Dedifferentiated amniotic fluid mesenchymal stem cell (primary cell): ENCODE data around the gene GATA1.

ENCODE experiments used
- DNase-seq: peaks from one replicate; pipeline ENCODE4 v3.0.0-alpha.2; 2016; ENCODE audit errors: extremely low spot score

The GATA1 gene

DNA sequence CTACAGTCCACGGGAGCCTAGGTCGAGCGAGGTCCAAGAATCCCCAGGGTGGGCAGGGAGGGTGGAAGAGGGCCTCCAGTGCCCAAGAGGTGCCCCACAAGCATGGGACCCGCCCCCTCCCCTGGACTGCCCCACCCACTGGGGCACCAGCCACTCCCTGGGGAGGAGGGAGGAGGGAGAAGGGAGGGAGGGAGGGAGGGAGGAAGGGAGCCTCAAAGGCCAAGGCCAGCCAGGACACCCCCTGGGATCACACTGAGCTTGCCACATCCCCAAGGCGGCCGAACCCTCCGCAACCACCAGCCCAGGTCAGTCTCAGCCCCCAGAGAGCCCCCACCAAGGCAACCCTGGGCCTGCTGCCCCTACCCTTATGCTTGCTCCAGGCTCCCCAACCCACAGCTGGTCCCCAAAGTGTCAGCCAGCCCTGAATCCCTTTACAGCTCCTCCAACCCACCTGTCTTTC, at the start of gene GATA1:
Gene GATA1 (plus strand): TSS at position 250 of the 460 bp plus-strand sequence. CDS start 4,520 bp downstream, outside the sequence.
- DNase-seq = no peak

- DNase-seq = no peak
Measured at GRCh38 chrX:48736878-48737212, 49.5 kb upstream of the GATA1 start.

- peak; percentile 96 for DNase-seq
Measured at GRCh38 chrX:48737213-48737938, 49.0 kb upstream of the GATA1 start.

DNA sequence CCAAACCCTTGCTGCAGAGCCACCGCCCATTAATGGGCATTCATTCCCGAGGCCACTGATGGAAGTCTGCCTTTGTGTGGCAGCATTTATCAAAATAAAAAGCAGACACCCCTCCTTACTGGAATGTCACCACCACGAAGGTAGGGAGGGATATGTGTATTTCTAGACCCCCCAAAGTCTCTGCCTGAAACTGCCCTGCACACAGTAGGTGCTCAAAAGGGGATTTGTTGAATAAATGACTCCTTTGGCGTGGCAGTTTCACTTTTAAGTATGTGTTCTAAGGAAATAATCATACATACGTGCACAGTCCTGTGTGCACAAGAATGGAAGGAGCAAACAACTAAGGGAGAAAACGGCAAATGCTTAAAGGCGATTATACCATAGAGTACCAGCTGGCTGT, 48.5 kb upstream of the GATA1 start:
- DNase-seq = no peak

DNA sequence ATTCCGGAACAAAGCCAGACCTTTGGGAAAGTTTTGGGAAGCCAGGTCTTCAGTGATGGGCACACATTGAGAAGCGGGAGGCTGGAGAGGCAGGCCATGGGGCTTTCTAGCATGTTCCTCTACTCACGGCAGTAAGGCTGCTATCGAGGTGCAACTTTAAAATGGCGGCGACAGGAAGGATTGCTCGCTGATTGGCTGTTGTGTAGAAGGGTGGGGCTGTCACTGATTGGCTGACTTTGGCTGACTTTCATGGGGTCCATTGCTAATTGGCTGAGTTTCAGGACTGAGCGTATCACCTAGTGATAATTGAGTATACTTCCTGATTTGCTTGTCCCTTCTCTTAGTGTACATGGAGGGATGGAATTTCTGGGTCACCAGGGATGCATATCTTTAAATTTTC, 44.6 kb upstream of the GATA1 start:
- no peak for DNase-seq

GRCh38 chrX:48745222-48745621, 41.2 kb upstream of the GATA1 start:
- no peak for DNase-seq

- no peak for DNase-seq
Measured at GRCh38 chrX:48747415-48748016, 38.9 kb upstream of the GATA1 start.

DNA sequence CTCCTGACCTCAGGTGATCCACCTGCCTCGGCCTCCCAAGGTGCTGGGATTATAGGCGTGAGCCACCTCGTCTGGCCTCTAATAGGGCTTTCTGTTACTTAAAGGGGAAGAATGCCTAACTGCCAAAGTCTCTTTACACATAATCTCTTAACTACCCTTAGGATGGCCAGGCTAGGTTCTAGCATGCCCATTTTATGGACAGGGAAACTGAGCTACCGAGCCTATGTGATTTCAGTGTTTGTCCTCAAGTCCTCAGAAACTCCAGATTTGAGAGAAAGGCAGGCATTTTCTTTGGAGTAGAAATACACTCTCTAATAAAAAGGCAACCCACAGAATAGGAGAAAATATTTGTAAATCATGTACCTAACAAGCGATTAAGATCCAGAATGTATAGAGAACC, 37.2 kb upstream of the GATA1 start:
- no peak for DNase-seq

GRCh38 chrX:48751343-48751742, 35.0 kb upstream of the GATA1 start:
- DNase-seq = no peak

GRCh38 chrX:48752498-48752897, 33.9 kb upstream of the GATA1 start:
- no peak for DNase-seq

DNA sequence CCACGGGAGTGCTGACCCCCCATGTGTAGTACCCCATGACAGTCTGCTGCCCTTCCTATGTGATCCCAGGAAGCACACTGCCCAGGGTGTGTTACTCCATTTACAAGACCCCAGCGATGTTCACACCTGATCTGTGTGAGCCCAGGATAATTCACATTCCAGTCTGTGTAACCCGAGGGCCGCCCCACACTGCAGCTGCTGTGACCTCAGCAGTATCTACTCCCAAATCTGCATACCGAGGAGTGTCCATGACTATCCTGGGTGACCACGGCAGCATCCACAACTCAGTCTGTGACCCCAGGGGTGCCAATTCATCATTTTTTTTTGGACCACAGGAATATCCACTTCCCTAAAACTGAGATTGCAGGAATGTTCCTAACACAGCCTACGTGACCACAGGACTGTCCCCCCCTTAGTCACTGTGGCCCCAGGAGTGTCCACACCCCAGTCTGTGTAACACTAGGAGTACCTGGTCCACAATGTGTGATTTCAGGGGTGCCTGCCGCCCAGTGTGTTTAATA, 32.6 kb upstream of the GATA1 start:
- no peak for DNase-seq

DNA sequence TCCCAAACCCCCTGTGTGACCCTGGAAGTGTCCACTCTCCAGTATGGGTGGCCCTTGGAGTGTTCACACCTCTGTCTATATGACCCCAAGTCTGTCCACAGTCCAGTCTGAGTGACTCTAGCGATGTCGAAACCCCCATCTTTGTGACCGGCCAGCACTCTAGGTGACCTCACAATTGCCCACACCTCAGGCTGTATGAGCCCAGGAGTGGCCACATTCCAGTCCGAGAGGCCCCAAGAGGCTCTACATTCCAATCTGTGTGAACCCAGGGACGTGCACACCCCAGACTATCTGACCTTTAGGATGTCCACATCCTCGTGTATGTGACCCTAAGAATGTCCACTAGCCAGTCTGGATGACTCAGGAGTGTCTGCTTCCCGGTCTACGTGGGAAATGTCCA, 32.2 kb upstream of the GATA1 start:
- no peak for DNase-seq

GRCh38 chrX:48761674-48762471, 24.5 kb upstream of the GATA1 start, which contains the start of gene GLOD5:
TSS of gene GLOD5 (plus strand) at chrX:48761747. CDS start at chrX:48761791, 44 bp downstream.
- no peak for DNase-seq

GRCh38 chrX:48769230-48769629, 17.2 kb upstream of the GATA1 start:
- DNase-seq = no peak

DNA sequence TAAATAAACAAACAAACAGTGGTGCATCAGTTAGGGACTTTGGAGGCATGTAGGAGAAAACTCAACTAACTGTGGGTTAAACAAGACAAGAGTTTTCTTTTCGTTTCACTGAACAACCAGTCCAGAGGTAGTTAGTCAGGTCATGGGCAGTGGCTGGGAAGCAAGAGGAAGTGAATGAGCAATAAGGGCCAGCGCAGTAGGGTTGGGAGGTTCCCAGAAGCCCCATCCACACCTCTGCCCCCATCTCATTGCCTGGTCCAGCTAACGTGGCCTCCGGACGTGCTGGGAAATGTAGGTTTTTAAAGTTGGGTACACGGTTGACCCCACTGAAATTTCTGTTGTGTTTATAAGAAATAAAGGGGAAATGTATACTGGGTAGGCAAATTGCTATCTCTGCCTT, 16.1 kb upstream of the GATA1 start:
- DNase-seq = no peak

- no peak for DNase-seq
Measured at GRCh38 chrX:48772602-48773001, 13.8 kb upstream of the GATA1 start.

- no peak for DNase-seq
Measured at GRCh38 chrX:48776818-48777439, 9.5 kb upstream of the GATA1 start.

DNA sequence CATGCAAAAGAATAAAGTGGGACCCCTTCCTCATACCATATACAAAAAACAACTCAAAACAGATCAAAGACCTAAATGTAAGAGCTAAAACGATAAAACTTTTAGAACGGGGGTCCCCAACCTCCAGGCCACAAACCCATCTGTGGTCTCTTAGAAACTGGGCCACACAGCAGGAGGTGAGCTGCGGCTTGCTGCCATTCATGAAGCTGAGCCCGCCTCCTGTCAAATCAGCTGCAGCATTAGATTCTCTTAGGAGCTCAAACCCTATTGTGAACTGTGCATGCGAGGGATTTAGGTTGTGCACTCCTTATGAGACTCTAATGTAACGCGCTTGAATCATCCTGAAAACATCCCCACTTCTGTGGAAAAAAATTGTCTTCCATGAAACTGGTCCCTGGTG, 7.0 kb upstream of the GATA1 start:
- no peak for DNase-seq

DNA sequence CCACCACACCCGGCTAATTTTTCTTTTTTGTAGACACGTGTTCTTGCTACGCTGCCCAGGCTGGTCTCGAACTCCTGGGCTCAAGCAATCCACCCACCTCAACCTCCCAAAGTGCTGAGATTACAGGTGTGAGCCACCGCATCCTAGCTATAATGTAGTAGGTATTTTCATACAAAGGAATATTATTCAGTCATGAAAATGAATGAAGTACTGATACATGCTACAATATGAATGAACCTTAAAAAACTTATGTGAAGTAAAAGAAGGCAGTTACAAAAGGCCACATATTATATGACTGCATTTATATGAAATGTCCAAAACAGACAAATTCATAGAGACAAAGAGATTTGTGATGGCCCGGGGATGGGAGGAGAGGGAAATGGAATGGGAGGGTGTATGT, 4.7 kb upstream of the GATA1 start:
- no peak for DNase-seq

DNA sequence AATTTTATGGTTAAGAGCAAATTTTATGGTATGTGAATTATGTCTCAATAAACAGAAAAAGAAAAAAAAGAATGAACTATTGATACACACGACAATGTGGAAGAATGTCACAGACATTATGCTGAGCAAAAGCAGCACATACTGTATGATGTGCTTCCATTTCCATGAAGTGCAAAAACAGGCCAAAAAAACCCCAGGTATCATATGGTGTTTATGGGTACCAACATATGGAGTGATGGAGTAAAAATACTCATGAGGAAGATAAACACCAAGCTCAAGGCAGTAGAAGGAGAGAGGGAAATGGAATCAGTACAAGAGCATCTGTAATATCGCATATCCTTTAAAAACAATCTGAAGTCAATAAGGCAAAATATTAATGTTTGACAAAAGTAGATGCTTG, 4.2 kb upstream of the GATA1 start:
- no peak for DNase-seq

- no peak for DNase-seq
Measured at GRCh38 chrX:48782795-48783194, 3.6 kb upstream of the GATA1 start.

- no peak for DNase-seq
Measured at GRCh38 chrX:48784726-48785125, 1.7 kb upstream of the GATA1 start.
